Mucosa of gallbladder (tissue), 1 donor: ENCODE measurements around the gene SELENOO. TPM values are rescaled to one million over a fixed set of nuclear protein-coding genes. Genes with fewer than 3 reads are reported as not detected.

Experiments used
- DNase-seq: peaks from one replicate; pipeline ENCODE4 v3.0.0-alpha.2; 2020; ENCODE audit warnings: low spot score
- total RNA-seq: library from RNA; stranded (reverse); gene quantifications from one replicate; pipeline ENCODE4 v1.2.1, GENCODE V29; 2021
- donor health status: DM: no; HTN: no; CAD: no.

Gene SELENOO
- total RNA-seq, 1 donor from 2014 or later = 37.0 TPM

DNA sequence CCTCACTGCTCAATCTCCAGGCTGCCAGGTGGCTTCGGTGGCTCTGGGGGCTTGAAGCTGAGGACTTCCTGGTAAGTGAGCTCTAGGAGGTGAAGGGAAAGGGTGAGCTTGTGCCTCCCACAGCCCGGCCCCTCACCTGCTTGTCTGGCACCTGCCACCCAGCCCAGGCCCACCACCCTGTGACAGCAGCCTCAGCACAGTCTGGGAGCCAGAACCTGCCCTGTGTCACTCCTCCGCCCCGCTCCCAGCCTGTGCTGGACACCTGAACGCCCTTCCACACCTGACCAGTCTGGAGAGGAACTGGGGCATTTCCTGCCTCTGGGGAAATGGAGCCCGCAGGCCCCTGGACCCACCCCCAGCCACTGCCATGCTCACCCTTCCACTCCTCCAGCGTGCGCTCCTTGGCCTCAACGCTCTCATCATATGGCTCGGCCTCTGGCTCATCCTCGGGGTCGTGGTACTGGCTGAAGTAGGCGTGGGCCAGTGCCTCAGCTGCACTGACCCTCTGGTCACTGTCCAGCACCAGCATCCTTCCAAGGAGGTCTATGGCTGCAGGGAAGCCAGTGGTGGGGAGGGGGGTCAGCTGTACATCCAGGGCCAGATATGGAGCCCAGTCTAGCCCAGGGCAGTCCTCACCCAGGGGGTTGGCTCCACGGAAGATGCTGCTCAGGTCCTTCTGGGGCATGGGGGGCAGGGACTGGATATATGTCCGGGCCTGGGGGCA, 64.3 kb downstream of the SELENOO start:
- DNase-seq = no peak

GRCh38 chr22:50266994-50267393, 66.2 kb downstream of the SELENOO start:
- DNase-seq = no peak

Other genes starting within 250 kb of the SELENOO start
- gene PIM3, start 240.2 kb upstream of the SELENOO start, total RNA-seq = 63.2 TPM
- gene IL17REL, start 188.2 kb upstream of the SELENOO start, total RNA-seq = 0.06 TPM
- gene TTLL8, start 142.7 kb upstream of the SELENOO start, total RNA-seq = not detected
- 0.43 TPM for gene MLC1, start 115.6 kb upstream of the SELENOO start, total RNA-seq
- 2.6 TPM for gene MOV10L1, start 111.0 kb upstream of the SELENOO start, total RNA-seq
- gene PANX2, start 30.3 kb upstream of the SELENOO start, total RNA-seq = 0.95 TPM
- 55.1 TPM for gene TRABD, start 15.1 kb upstream of the SELENOO start, total RNA-seq
- 64.4 TPM for gene TUBGCP6, start 44.0 kb downstream of the SELENOO start, total RNA-seq
- 100 TPM for gene HDAC10, start 50.3 kb downstream of the SELENOO start, total RNA-seq
- 23.2 TPM for gene MAPK12, start 60.7 kb downstream of the SELENOO start, total RNA-seq
- 16.7 TPM for gene MAPK11, start 69.4 kb downstream of the SELENOO start, total RNA-seq
- 1,246 TPM for gene PLXNB2, start 106.6 kb downstream of the SELENOO start, total RNA-seq
- gene DENND6B, start 126.0 kb downstream of the SELENOO start, total RNA-seq = 24.9 TPM
- 75.5 TPM for gene PPP6R2, start 142.3 kb downstream of the SELENOO start, total RNA-seq